HepG2 (cell line): ENCODE data around the gene ST6GALNAC2. TPM values are rescaled to one million over a fixed set of nuclear protein-coding genes. Genes with fewer than 3 reads are reported as not detected.

ENCODE experiments used
- ATF5 ChIP-seq: sonication (generic); formaldehyde crosslinking; IDR thresholded peaks from 2 replicates; pipeline ENCODE4 v1.4.0; 2020; ENCODE audit warnings: mild to moderate bottlenecking, low read depth, missing genetic modification reagents
- CBX5 ChIP-seq: sonication (generic); formaldehyde crosslinking; IDR thresholded peaks from 2 replicates; pipeline ENCODE4 v1.4.0; 2020; ENCODE audit warnings: missing genetic modification reagents, borderline replicate concordance
- HNF1A ChIP-seq, 2 experiments: sonication (generic) in 1 of 2; formaldehyde crosslinking in 1 of 2; IDR thresholded peaks; 2 replicates each; pipeline versions ENCODE4 v1.4.0 to v1.6.1; 2016 to 2020; ENCODE audit warnings: borderline replicate concordance in 1 of 2, low read depth in 1 of 2, mild to moderate bottlenecking in 1 of 2, missing genetic modification reagents in 1 of 2
- MBD4 ChIP-seq: IDR thresholded peaks from 2 replicates; pipeline ENCODE4 v1.6.1; 2012; ENCODE audit warnings: low read length, inconsistent platforms, borderline replicate concordance
- MEIS2 ChIP-seq: sonication (generic); formaldehyde crosslinking; IDR thresholded peaks from 2 replicates; pipeline ENCODE4 v1.9.0; 2021; ENCODE audit warnings: mild to moderate bottlenecking, missing genetic modification reagents
- NFATC3 ChIP-seq: sonication (generic); formaldehyde crosslinking; IDR thresholded peaks from 2 replicates; pipeline ENCODE4 v1.5.1; 2020; ENCODE audit warnings: mild to moderate bottlenecking, missing genetic modification reagents
- NPAS2 ChIP-seq: sonication (generic); formaldehyde crosslinking; IDR thresholded peaks from 2 replicates; pipeline ENCODE4 v1.8.0; 2022; ENCODE audit warnings: mild to moderate bottlenecking, missing genetic modification reagents, borderline replicate concordance
- SMARCC2 ChIP-seq: fragments of 450-650 bp; IDR thresholded peaks from 2 replicates; pipeline ENCODE4 v1.6.1; 2017; ENCODE audit warnings: antibody characterized with exemption, mild to moderate bottlenecking
- YEATS2 ChIP-seq: sonication (generic); formaldehyde crosslinking; IDR thresholded peaks from 2 replicates; pipeline ENCODE4 v1.4.0; 2020; ENCODE audit warnings: missing genetic modification reagents, borderline replicate concordance
- ZEB1 ChIP-seq: IDR thresholded peaks from 2 replicates; pipeline ENCODE4 v1.6.1; 2012; ENCODE audit warnings: mild to moderate bottlenecking, low read depth, inconsistent platforms; ENCODE audit not compliant: insufficient replicate concordance
- ZFP90 ChIP-seq: sonication (generic); formaldehyde crosslinking; IDR thresholded peaks from 2 replicates; pipeline ENCODE4 v1.8.0; 2022; ENCODE audit warnings: missing genetic modification reagents, mild to moderate bottlenecking, inconsistent platforms, borderline replicate concordance
- ZNF34 ChIP-seq: sonication (generic); formaldehyde crosslinking; IDR thresholded peaks from 2 replicates; pipeline ENCODE4 v1.4.0; 2020; ENCODE audit warnings: mild to moderate bottlenecking, missing genetic modification reagents, borderline replicate concordance
- ZNF343 ChIP-seq: sonication (generic); formaldehyde crosslinking; IDR thresholded peaks from 2 replicates; pipeline ENCODE4 v1.4.0; 2020; ENCODE audit warnings: mild to moderate bottlenecking, missing genetic modification reagents
- ZNF619 ChIP-seq: sonication (generic); formaldehyde crosslinking; IDR thresholded peaks from 2 replicates; pipeline ENCODE4 v1.4.0; 2020; ENCODE audit warnings: mild to moderate bottlenecking, missing genetic modification reagents
- polyA plus RNA-seq, 8 experiments: library from polyadenylated mRNA; depleted of rRNA in 3 of 8; stranded (reverse) in 7 of 8; unstranded in 1 of 8; fragments of >200 nt; fragmentation: Illumina TruSeq in 4 of 8; extraction: Trizol in 4 of 8; gene quantifications; 2 replicates each; pipeline versions ENCODE4 v1.2.1 to v1.2.3, GENCODE V29; 2011 to 2016; ENCODE audit warnings: low read depth in 4 of 8, missing spikeins in 1 of 8, mixed read lengths in 1 of 8; ENCODE audit not compliant: insufficient read depth in 1 of 8
- total RNA-seq, 5 experiments: library from RNA; depleted of rRNA; stranded (reverse); fragments of >200 nt; fragmentation: Illumina TruSeq; extraction: Trizol; gene quantifications; 2 replicates each; pipeline ENCODE4 v1.2.3, GENCODE V29; 2016; ENCODE audit warnings: low read depth in 1 of 5
- TF ChIP-seq, protein P1 (sequence below): sonication (generic); formaldehyde crosslinking; IDR thresholded peaks from 2 replicates; pipeline ENCODE4 v1.9.0; 2021; ENCODE audit warnings: missing genetic modification reagents, borderline replicate concordance
- TF ChIP-seq, protein P2 (sequence below): IDR thresholded peaks from 2 replicates; pipeline ENCODE4 v1.4.0; 2020; ENCODE audit warnings: mild to moderate bottlenecking, missing genetic modification reagents

The ST6GALNAC2 gene
- total and polyA plus RNA-seq, 2 of the 13 experiments (the other 11 are each of a cell fraction or from before 2014, with no cell fraction given): 0.12 to 0.49 TPM

DNA sequence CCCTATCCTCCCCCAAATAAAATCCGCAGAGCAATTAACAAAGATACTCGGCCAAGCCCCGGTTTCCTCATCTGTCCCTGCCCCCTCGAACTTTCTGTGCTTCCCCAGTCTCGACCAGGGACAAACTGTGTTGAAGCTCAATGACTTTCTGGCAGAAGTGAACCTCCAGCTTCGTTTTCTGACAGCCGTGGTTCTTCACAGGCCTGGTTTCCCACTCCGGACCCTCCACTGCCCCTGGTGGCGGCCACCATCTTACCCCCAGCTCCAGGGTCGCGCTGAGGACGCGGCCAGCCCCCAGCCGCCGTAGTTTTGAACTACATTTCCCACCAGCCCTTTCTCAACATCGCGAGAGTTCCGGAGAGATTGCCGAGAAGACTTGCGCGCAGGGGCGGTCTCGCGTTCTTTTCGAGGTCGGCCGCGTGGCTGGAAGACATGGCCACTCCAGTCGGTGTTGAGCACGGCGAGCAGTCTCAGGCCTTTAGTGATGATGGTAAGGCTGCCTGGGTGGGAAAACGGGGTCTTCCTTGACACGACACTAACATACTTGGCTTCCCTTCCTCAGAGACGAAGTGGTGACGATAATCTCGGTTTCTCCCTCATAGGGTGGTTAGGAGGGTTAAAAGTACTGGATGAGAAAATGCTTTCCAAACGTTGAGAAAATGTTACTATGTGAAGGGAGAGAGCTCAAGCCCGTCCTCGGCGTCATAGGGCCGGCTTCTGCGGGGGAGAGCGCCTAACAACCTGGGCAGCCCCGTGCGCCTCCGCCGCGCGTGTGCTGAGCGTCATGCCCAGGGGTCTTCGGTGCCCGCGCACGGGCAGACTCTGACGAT is 28.1 kb downstream of the ST6GALNAC2 start (continued):
- TF ChIP-seq, protein P1, sequence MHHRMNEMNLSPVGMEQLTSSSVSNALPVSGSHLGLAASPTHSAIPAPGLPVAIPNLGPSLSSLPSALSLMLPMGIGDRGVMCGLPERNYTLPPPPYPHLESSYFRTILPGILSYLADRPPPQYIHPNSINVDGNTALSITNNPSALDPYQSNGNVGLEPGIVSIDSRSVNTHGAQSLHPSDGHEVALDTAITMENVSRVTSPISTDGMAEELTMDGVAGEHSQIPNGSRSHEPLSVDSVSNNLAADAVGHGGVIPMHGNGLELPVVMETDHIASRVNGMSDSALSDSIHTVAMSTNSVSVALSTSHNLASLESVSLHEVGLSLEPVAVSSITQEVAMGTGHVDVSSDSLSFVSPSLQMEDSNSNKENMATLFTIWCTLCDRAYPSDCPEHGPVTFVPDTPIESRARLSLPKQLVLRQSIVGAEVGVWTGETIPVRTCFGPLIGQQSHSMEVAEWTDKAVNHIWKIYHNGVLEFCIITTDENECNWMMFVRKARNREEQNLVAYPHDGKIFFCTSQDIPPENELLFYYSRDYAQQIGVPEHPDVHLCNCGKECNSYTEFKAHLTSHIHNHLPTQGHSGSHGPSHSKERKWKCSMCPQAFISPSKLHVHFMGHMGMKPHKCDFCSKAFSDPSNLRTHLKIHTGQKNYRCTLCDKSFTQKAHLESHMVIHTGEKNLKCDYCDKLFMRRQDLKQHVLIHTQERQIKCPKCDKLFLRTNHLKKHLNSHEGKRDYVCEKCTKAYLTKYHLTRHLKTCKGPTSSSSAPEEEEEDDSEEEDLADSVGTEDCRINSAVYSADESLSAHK (CRISPR knock-in tag): no peak
- TF ChIP-seq ZNF619 (CRISPR knock-in tag) (peak; percentile 98), ZEB1 (no peak), ZNF34 (CRISPR knock-in tag) (0 out of 2 replicates have a peak, but pooled peaks have one; percentile 83), MBD4 (no peak), ZNF343 (CRISPR knock-in tag) (peak; percentile 63; the same call in 1 of the 2 replicates), SMARCC2 (no peak), YEATS2 (CRISPR knock-in tag) (peak; percentile 98), NPAS2 (CRISPR knock-in tag) (no peak), NFATC3 (peak; percentile 96; the same call in 1 of the 2 replicates), ZFP90 (no peak; the same call in 1 of the 2 replicates), ATF5 (CRISPR knock-in tag) (0 out of 2 replicates have a peak, but pooled peaks have one; percentile 93), CBX5 (CRISPR knock-in tag) (peak; percentile 21; the same call in 1 of the 2 replicates), HNF1A (IDR thresholded peaks at IDR 0.05; ENCODE audit: low read depth) (peak; percentile 62; the same call in 1 of the 2 replicates), HNF1A (CRISPR knock-in tag; IDR thresholded peaks at IDR 0.05; ENCODE audit: borderline replicate concordance) (peak; percentile 71), MEIS2 (CRISPR knock-in tag) (peak; percentile 15; the same call in 1 of the 2 replicates)
- TF ChIP-seq, protein P2, sequence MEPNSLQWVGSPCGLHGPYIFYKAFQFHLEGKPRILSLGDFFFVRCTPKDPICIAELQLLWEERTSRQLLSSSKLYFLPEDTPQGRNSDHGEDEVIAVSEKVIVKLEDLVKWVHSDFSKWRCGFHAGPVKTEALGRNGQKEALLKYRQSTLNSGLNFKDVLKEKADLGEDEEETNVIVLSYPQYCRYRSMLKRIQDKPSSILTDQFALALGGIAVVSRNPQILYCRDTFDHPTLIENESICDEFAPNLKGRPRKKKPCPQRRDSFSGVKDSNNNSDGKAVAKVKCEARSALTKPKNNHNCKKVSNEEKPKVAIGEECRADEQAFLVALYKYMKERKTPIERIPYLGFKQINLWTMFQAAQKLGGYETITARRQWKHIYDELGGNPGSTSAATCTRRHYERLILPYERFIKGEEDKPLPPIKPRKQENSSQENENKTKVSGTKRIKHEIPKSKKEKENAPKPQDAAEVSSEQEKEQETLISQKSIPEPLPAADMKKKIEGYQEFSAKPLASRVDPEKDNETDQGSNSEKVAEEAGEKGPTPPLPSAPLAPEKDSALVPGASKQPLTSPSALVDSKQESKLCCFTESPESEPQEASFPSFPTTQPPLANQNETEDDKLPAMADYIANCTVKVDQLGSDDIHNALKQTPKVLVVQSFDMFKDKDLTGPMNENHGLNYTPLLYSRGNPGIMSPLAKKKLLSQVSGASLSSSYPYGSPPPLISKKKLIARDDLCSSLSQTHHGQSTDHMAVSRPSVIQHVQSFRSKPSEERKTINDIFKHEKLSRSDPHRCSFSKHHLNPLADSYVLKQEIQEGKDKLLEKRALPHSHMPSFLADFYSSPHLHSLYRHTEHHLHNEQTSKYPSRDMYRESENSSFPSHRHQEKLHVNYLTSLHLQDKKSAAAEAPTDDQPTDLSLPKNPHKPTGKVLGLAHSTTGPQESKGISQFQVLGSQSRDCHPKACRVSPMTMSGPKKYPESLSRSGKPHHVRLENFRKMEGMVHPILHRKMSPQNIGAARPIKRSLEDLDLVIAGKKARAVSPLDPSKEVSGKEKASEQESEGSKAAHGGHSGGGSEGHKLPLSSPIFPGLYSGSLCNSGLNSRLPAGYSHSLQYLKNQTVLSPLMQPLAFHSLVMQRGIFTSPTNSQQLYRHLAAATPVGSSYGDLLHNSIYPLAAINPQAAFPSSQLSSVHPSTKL (CRISPR knock-in tag): peak; percentile 55; the same call in 1 of the 2 replicates
